Muscle of leg (tissue), 11 donors: ENCODE data around the gene FECH. TPM values are rescaled to one million over a fixed set of nuclear protein-coding genes. Genes with fewer than 3 reads are reported as not detected.

ENCODE experiments used
- DNase-seq: peaks from one replicate; pipeline ENCODE4 v3.0.0; 2013
- H3K27ac ChIP-seq: one replicate; pipeline ENCODE4 v1.5.1; 2013; ENCODE audit warnings: mild to moderate bottlenecking, low read length, control low read depth
- H3K27me3 ChIP-seq: one replicate; pipeline ENCODE4 v1.6.1; 2013; ENCODE audit warnings: low read length; ENCODE audit not compliant: control insufficient read depth, insufficient read depth
- H3K36me3 ChIP-seq: one replicate; pipeline ENCODE4 v1.6.1; 2013; ENCODE audit warnings: low read length; ENCODE audit not compliant: control insufficient read depth, insufficient read depth
- H3K4me1 ChIP-seq: one replicate; pipeline ENCODE4 v1.6.1; 2013; ENCODE audit warnings: low read length; ENCODE audit not compliant: control insufficient read depth, insufficient read depth
- H3K4me3 ChIP-seq: one replicate; pipeline ENCODE4 v1.5.1; 2013; ENCODE audit warnings: low read length, control low read depth
- H3K9me3 ChIP-seq: replicated peaks from 2 replicates; pipeline ENCODE4 v1.6.1; 2013; ENCODE audit warnings: low read depth, low read length; ENCODE audit not compliant: control insufficient read depth
- WGBS: methylation state at CpG from one replicate; pipeline ENCODE4 v1.1.5; 2013; ENCODE audit warnings: missing lambda C conversion rate; ENCODE audit not compliant: insufficient coverage; 5-methylcytosine and 5-hydroxymethylcytosine counted together
- polyA plus RNA-seq, 8 donors: library from polyadenylated mRNA; unstranded; fragments of 120-200 nt; gene quantifications; one replicate each; pipeline versions ENCODE4 v1.2.1 to v1.2.3, GENCODE V29; 2013; ENCODE audit warnings: inconsistent platforms in 1 of 8, low replicate concordance in 1 of 8; ENCODE audit not compliant: insufficient read length in 8 of 8, insufficient read depth in 1 of 8
- total RNA-seq: library from RNA; stranded (reverse); fragments of 120-200 nt; gene quantifications from one replicate; pipeline ENCODE4 v1.2.4, GENCODE V29; 2013

The FECH gene
- total and polyA plus RNA-seq, 9 donors = 18.4 to 24.5 (median 21.7) TPM

DNA sequence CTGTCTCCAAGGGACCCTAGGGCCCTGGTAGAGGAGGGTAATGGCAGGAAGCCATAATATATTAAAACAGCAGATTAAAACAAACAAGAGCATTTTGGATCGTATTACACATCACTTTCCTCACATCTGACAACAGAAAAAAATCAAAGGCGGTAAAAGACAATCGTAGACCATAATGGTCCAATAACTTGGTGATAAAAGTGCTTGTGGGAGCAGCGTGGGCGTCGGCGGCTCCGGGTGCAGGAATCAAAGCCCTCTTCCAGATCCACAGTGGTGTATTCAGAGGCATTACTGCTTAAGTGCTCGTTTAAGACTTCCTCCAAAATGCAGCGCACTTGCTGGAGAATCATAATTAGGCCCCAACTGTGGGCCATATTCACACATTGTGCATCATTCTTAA, 68.0 kb downstream of the FECH start:
- no peaks in the 10 kb centered on the region for H3K36me3 ChIP-seq
- no peaks in the 10 kb centered on the region for H3K27me3 ChIP-seq
- H3K9me3 ChIP-seq = no peaks in the 10 kb centered on the region
- no peak for DNase-seq
- 78% methylated on average over 6 of the region's 10 CpGs for WGBS
- no peaks in the 10 kb centered on the region for H3K4me1 ChIP-seq
- no peak overlapping the region for H3K4me3 ChIP-seq
- no peak overlapping the region for H3K27ac ChIP-seq

DNA sequence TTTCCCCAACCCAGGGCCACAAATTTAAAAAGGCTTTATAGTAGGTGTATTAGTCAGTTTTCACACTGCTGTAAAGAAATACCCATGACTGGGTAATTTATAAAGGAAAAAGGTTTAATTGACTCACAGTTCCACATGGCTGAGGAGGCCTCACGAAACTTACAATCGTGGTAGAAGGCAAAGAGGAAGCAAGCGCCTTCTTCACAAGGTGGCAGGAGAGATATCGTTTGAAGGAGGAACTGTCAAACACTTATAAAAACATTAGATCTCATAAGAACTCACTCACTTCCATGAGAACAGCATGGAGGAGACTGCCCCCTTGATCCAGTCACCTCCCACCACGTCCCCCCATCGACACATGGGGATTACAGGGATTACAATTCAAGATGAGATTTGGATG, 70.4 kb downstream of the FECH start:
- Histone ChIP-seq H3K27ac (no peak overlapping the region), H3K4me1 (no peaks in the 10 kb centered on the region), H3K4me3 (no peak overlapping the region), H3K9me3 (no peaks in the 10 kb centered on the region), H3K27me3 (no peaks in the 10 kb centered on the region), H3K36me3 (no peaks in the 10 kb centered on the region)
- DNase-seq = no peak
- WGBS = no CpG with 5 or more reads among the region's 6 CpGs

DNA sequence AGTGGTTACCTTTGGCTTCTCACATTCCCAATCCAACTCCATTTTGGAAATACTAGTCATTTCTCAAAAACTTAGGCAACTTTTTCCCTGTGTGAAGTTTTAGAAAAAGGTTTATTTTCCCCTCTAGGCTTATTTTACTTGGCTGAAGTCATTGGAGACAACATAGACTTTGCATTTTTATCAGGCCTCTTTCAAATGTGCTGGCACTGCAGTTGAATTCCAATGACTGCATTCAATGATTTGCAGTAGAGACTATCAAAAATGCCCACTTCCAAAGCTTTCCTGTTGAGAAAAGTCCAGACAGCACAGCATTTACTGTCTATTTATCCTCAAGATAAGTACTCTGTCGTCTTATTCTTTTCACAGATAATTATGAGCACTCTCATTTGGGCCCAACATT, 81.3 kb downstream of the FECH start:
- Histone ChIP-seq H3K36me3 (no peaks in the 10 kb centered on the region), H3K4me1 (no peaks in the 10 kb centered on the region), H3K4me3 (no peak overlapping the region), H3K9me3 (no peaks in the 10 kb centered on the region), H3K27me3 (peaks cover 3% of the 10 kb centered on the region), H3K27ac (no peak overlapping the region)
- WGBS = 86% methylated on average over 1 of the region's 1 CpG
- DNase-seq = no peak

DNA sequence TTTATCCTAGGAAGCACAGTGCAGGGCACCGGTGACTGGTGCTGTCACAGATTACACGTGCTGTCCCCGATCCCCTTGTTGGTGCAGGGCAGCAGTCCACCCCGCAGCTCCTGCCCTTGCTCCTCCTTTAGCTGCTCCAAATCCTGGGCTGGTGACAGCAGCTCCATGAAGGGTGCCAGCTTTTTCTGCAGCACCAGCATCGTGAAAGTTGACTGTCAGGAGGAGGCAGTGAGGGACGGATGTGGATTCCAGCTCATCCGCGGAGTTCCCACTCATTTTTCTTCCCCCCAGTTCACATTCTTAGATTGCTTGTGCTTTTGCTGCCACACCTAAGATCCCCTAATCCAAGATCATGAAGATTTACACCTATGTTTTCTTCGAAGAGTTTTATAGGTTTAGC, 83.9 kb downstream of the FECH start:
- Histone ChIP-seq H3K27me3 (peaks cover 3% of the 10 kb centered on the region), H3K9me3 (no peaks in the 10 kb centered on the region), H3K36me3 (no peaks in the 10 kb centered on the region), H3K4me1 (no peaks in the 10 kb centered on the region), H3K27ac (no peak overlapping the region), H3K4me3 (no peak overlapping the region)
- DNase-seq = no peak
- WGBS = 64% methylated on average over 5 of the region's 9 CpGs

DNA sequence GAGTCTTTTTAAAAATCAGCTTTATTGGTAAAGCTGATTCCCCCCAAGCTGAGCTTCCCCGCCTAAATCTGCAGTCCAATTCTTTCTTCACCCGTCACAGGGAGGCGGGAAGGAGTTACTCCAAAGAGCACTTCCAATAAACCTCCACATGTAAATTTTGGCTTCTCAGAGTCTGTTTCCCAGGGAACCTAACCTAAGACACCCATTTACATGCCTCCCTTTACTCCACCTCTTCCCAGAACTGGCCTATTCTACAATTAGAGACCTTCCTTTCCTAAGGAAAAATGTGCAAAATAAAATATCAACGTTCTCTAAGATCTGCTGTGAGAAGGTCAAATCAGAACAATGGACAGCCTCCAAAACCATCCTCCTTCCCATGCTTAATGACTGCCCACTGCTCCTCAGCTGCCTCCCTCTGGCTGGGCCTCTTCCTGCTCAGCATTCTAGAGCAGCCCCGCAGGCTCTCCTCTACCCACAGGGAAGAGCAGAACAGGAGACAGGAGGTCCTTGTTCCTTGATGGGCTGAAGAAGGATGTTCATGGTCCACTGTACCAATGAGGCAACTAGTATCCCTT, 87.7 kb downstream of the FECH start:
- no peak overlapping the region for H3K4me3 ChIP-seq
- H3K36me3 ChIP-seq = no peaks in the 10 kb centered on the region
- no peak overlapping the region for H3K27ac ChIP-seq
- H3K27me3 ChIP-seq = no peaks in the 10 kb centered on the region
- 66% methylated on average over 3 of the region's 5 CpGs for WGBS
- H3K9me3 ChIP-seq = no peaks in the 10 kb centered on the region
- DNase-seq = no peak
- no peaks in the 10 kb centered on the region for H3K4me1 ChIP-seq

Other genes starting within 250 kb of the FECH start
- 0.09 TPM for gene ST8SIA3, start 234.1 kb downstream of the FECH start, total RNA-seq
- under 1 TPM in 6 of 8 donors, not detected in 2; 0.01 to 0.32 (median 0.17) TPM for gene ST8SIA3, start 234.1 kb downstream of the FECH start, polyA plus RNA-seq
- 0.35 TPM for gene ONECUT2, start 151.3 kb downstream of the FECH start, total RNA-seq
- 1 to 10 TPM in 1 of 8 donors, under 1 TPM in 7; 0.03 to 1.1 (median 0.17) TPM for gene ONECUT2, start 151.3 kb downstream of the FECH start, polyA plus RNA-seq
- 75.6 TPM for gene NARS1, start 35.1 kb upstream of the FECH start, total RNA-seq
- gene NARS1, start 35.1 kb upstream of the FECH start, polyA plus RNA-seq = 100 to 1,000 TPM in 1 of 8 donors, 10 to 100 TPM in 7; 62.0 to 104 (median 88.0) TPM
- 5.2 TPM for gene ATP8B1, start 216.6 kb upstream of the FECH start, total RNA-seq
- 1 to 10 TPM; 2.8 to 5.7 (median 4.2) TPM for gene ATP8B1, start 216.6 kb upstream of the FECH start, polyA plus RNA-seq